Keratinocyte (primary cell): Measurements from ENCODE around the gene GLTP.

ENCODE experiments used
- EZH2 ChIP-seq: IDR thresholded peaks from one replicate; pipeline ENCODE4 v1.6.1; 2012; ENCODE audit warnings: inconsistent platforms, mild to moderate bottlenecking, low read length, moderate library complexity
- TF ChIP-seq, protein P1 (sequence below), 3 experiments: IDR thresholded peaks in 1 of 3; conservative IDR thresholded peaks in 1 of 3; optimal IDR thresholded peaks in 1 of 3; 2 replicates in 2 of 3; 3 replicates in 1 of 3; pipeline versions ENCODE3 to v1.5.1; 2011; ENCODE audit warnings: low read length in 3 of 3, mild to moderate bottlenecking in 3 of 3, moderate library complexity in 2 of 3, control low read depth in 1 of 3, inconsistent platforms in 1 of 3; ENCODE audit not compliant: insufficient read depth in 2 of 3; ENCODE audit errors: extremely low read depth in 1 of 3

DNA sequence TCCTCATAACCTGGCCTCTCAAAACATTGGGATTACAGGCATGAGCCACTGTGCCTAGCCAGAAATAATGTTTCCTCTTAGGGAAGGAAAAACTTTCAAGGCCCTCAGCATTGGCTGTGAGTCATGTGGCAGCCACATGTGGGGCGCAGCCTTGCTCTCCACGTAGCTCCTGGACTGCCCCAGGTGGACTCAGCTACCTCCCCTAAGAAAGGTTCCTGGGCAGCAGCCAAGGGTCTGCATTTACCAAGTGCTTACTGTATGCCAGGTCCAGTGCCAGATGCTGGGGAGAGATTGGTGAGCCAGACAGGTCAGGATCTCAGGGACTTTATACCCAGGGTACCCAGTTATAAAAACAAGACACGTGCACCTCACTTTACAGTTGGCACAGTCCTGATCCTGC, 43.4 kb downstream of the GLTP start:
- TF ChIP-seq, protein P1, sequence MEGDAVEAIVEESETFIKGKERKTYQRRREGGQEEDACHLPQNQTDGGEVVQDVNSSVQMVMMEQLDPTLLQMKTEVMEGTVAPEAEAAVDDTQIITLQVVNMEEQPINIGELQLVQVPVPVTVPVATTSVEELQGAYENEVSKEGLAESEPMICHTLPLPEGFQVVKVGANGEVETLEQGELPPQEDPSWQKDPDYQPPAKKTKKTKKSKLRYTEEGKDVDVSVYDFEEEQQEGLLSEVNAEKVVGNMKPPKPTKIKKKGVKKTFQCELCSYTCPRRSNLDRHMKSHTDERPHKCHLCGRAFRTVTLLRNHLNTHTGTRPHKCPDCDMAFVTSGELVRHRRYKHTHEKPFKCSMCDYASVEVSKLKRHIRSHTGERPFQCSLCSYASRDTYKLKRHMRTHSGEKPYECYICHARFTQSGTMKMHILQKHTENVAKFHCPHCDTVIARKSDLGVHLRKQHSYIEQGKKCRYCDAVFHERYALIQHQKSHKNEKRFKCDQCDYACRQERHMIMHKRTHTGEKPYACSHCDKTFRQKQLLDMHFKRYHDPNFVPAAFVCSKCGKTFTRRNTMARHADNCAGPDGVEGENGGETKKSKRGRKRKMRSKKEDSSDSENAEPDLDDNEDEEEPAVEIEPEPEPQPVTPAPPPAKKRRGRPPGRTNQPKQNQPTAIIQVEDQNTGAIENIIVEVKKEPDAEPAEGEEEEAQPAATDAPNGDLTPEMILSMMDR (optimal IDR thresholded peaks at IDR 0.05 in 1 of 3, IDR thresholded peaks at IDR 0.05 in 1 of 3, conservative IDR thresholded peaks at IDR 0.05 in 1 of 3; ENCODE audit: extremely low read depth in 1 of 3, insufficient read depth in 2 of 3, low read length in 3 of 3) = no peak
- TF ChIP-seq EZH2 = no peak
